Activated CD8-positive, alpha-beta T cell treated with anti-CD3 and anti-CD28 coated beads for 36 hours (primary cell): ENCODE results near the gene TFRC. TPM values are rescaled to one million over a fixed set of nuclear protein-coding genes. Genes with fewer than 3 reads are reported as not detected.
A peak's percentile ranks its signal among the peaks of the same experiment; 100 is the strongest.
"Not testable (repeated sequence)": the region's sequence is repeated elsewhere in the genome, so short reads cannot be mapped to it uniquely, and the experiment has no call there.

Experiments
- ATAC-seq: fragments of 200-7000 bp; cut with Tn5 transposase; one replicate; pipeline ENCODE4 v1.10.0; 2021; ENCODE audit warnings: mild to moderate bottlenecking, moderate library complexity
- CTCF ChIA-PET: fragments of 350-600 bp; sonication (Branson Sonifier 250); formaldehyde crosslinking; loops from one replicate; lab custom pipeline; 2021; ENCODE audit warnings: antibody characterized with exemption; lab: Charles Lee
- POLR2A ChIA-PET: fragments of 350-600 bp; sonication (Branson Sonifier 250); formaldehyde crosslinking; loops from one replicate; lab custom pipeline; 2021; ENCODE audit warnings: antibody characterized with exemption; lab: Charles Lee
- DNase-seq: peaks from one replicate; pipeline ENCODE4 v3.0.0-alpha.2; 2020
- H3K27ac Mint-ChIP-seq: one replicate; pipeline ENCODE4 v1.8.0; 2021; ENCODE audit warnings: mild to moderate bottlenecking, mixed read lengths
- H3K27me3 Mint-ChIP-seq: one replicate; pipeline ENCODE4 v1.8.0; 2021; ENCODE audit warnings: mixed read lengths
- H3K36me3 Mint-ChIP-seq: one replicate; pipeline ENCODE4 v1.8.0; 2021; ENCODE audit warnings: low read depth, mixed read lengths
- H3K4me1 Mint-ChIP-seq: one replicate; pipeline ENCODE4 v1.8.0; 2021; ENCODE audit warnings: low read depth, mixed read lengths
- H3K4me3 Mint-ChIP-seq: one replicate; pipeline ENCODE4 v1.8.0; 2021; ENCODE audit warnings: mild to moderate bottlenecking, moderate library complexity, mixed read lengths
- H3K9me3 Mint-ChIP-seq: one replicate; pipeline ENCODE4 v1.8.0; 2021; ENCODE audit warnings: mixed read lengths
- intact Hi-C: fragments of 100-400 bp; cut with micrococcal nuclease; formaldehyde crosslinking; loops from one replicate; pipeline ENCODE4 v1.10.0; 2022
- total RNA-seq, 2 experiments: library from RNA; stranded (reverse); gene quantifications; one replicate each; pipeline ENCODE4 v1.2.3, GENCODE V29; 2021
- TF ChIP-seq, protein P1 (sequence below): fragments of 200-600 bp; IDR thresholded peaks from one replicate; pipeline ENCODE4 v1.8.0; 2022; ENCODE audit warnings: antibody characterized with exemption, mild to moderate bottlenecking

Gene TFRC
- total RNA-seq, 2 experiments from 2014 or later: 521 to 524 TPM

DNA sequence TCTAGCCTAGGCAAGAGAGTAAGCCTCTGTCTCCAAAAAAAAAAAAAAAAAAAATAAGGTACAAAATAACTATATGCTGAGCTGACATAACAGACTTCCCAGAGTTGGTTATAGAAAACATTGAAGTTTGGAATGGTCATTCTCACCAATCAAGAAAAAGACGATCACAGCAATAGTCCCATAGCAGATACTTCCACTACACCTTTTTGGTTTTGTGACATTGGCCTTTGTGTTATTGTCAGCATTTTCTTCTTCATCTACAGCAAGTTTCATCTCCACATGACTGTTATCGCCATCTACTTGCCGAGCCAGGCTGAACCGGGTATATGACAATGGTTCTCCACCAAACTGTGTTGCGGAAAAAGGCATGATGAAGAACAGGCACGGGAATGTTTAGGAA lies 6.9 kb downstream of the TFRC start:
- TF ChIP-seq, protein P1, sequence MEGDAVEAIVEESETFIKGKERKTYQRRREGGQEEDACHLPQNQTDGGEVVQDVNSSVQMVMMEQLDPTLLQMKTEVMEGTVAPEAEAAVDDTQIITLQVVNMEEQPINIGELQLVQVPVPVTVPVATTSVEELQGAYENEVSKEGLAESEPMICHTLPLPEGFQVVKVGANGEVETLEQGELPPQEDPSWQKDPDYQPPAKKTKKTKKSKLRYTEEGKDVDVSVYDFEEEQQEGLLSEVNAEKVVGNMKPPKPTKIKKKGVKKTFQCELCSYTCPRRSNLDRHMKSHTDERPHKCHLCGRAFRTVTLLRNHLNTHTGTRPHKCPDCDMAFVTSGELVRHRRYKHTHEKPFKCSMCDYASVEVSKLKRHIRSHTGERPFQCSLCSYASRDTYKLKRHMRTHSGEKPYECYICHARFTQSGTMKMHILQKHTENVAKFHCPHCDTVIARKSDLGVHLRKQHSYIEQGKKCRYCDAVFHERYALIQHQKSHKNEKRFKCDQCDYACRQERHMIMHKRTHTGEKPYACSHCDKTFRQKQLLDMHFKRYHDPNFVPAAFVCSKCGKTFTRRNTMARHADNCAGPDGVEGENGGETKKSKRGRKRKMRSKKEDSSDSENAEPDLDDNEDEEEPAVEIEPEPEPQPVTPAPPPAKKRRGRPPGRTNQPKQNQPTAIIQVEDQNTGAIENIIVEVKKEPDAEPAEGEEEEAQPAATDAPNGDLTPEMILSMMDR: no peak
- DNase-seq (no peak), ATAC-seq (no peak)
- H3K27ac Mint-ChIP-seq: no peak overlapping the region
- no peaks in the 10 kb centered on the region for H3K9me3 Mint-ChIP-seq
- ChIA-PET POLR2A (interaction anchor here (0.7 to 1.2 kb wide), 2 partner anchors 25 to 96 kb away, joined by 3 read pairs; no protein-coding TSS in a partner anchor), CTCF (interaction anchor here (1.2 to 13.6 kb wide), 4 partner anchors 11 to 117 kb away, joined by 3 to 296 read pairs (median 20); no protein-coding TSS in a partner anchor)
- peaks cover 40% of the 10 kb centered on the region for H3K4me1 Mint-ChIP-seq
- peaks cover 68% of the 10 kb centered on the region for H3K36me3 Mint-ChIP-seq
- intact Hi-C loops: no loop called here
- H3K4me3 Mint-ChIP-seq: no peak overlapping the region
- H3K27me3 Mint-ChIP-seq: no peaks in the 10 kb centered on the region

DNA sequence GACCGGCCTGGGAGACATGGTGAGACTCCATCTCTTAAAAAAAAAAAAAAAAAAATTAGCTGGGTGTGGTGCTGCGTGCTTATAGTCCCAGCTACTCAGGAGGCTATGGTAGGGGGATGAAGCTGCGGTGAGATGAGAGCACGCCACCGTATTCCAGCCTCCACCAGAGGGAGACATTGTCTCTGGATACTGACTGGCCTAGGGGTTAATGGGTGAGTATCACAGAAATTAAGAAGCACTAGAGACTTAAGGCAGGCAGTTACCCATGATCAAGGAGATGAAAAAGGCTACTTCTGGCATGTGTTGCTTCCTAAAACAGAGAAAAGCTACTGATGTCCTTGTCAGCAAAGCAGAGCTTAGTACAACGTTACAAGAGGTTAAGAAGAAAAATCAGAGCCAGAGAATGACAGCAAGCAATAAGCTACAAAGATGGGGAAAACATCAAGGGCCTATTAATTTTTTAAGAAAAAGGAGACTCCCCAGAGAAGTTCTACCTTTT lies 8.6 kb downstream of the TFRC start:
- Mint-ChIP-seq H3K4me3 (no peak overlapping the region), H3K27ac (peak overlapping the region; percentile 68), H3K36me3 (peaks cover 64% of the 10 kb centered on the region), H3K4me1 (peaks cover 29% of the 10 kb centered on the region), H3K27me3 (no peaks in the 10 kb centered on the region), H3K9me3 (no peaks in the 10 kb centered on the region)
- ChIA-PET CTCF (interaction anchor here (0.7 to 13.6 kb wide), 29 partner anchors 10 to 495 kb away, joined by 3 to 296 read pairs (median 7); partner anchors contain the start of genes DYNLT2B, FBXO45 and WDR53), POLR2A (interaction anchor here (0.6 to 1.5 kb wide), 13 partner anchors 8 to 146 kb away, joined by 3 to 4 read pairs (median 3); no protein-coding TSS in a partner anchor)
- ATAC-seq (peak; percentile 91), DNase-seq (peak; percentile 75)
- intact Hi-C loops: loop anchor here (2.0 kb wide), 1 partner anchor 123 kb away; no protein-coding TSS in a partner anchor
- TF ChIP-seq, protein P1: peak; percentile 63

DNA sequence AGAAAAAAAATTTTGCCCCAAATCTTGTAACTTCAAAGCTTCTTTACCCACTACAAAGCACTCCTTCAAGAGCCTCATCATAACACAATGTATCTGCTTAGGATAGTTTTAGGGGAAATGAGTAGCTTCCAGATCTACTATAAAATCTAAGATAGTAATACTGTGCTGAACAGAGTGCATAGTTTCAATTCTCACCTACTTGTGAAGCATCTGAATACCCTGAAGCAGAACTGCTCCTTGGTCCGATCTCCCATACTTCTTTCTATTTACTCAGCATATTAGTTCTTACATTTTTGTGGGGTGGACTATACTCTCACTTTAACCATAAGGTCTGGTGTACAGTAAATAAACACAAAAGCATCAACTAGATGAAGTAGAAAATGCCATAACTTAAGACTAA lies 9.6 kb downstream of the TFRC start:
- Mint-ChIP-seq H3K36me3 (peaks cover 64% of the 10 kb centered on the region), H3K27ac (peak overlapping the region; percentile 1)
- DNase-seq: no peak

DNA sequence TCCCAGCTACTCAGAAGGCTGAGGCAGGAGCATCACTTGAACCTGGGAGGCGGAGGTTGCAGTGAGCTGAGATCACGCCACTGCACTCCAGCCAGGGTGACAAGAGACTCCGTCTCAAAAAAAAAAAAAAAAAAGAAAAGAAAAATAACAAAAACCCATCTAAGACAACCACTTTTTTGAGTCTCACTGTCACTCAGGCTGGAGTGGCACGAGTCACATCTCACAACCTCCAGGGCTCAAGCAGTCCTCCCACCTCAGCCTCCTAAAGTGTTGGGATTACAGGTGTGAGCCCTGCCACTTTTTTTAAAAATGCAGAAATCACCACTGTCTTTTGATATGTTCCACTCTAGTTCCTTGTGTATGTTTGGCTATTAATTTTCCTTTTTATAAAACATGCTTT lies 13.1 kb downstream of the TFRC start:
- DNase-seq, H3K27ac Mint-ChIP-seq, H3K4me3 Mint-ChIP-seq, H3K27me3 Mint-ChIP-seq, intact Hi-C loops, H3K9me3 Mint-ChIP-seq, ATAC-seq: not testable (repeated sequence)
- Mint-ChIP-seq H3K36me3 (peaks cover 75% of the 10 kb centered on the region), H3K4me1 (peaks cover 13% of the 10 kb centered on the region)
- ChIA-PET CTCF (interaction anchor here (13.6 kb wide), 1 partner anchor 123 kb away, joined by 296 read pairs; no protein-coding TSS in a partner anchor), POLR2A (interaction anchor here (1.0 to 3.4 kb wide), 3 partner anchors 11 to 123 kb away, joined by 4 to 26 read pairs (median 7); no protein-coding TSS in a partner anchor)

More for the DNA sequence above, 9.6 kb downstream of the TFRC start:
- no peaks in the 10 kb centered on the region for H3K9me3 Mint-ChIP-seq
- POLR2A ChIA-PET: interaction anchor here (1.1 to 1.3 kb wide), 4 partner anchors 9 to 120 kb away, joined by 3 read pairs; no protein-coding TSS in a partner anchor
- no peaks in the 10 kb centered on the region for H3K27me3 Mint-ChIP-seq
- CTCF ChIA-PET: interaction anchor here (0.7 to 13.6 kb wide), 16 partner anchors 9 to 286 kb away, joined by 3 to 296 read pairs (median 8); no protein-coding TSS in a partner anchor
- H3K4me3 Mint-ChIP-seq: no peak overlapping the region
- peaks cover 20% of the 10 kb centered on the region for H3K4me1 Mint-ChIP-seq
- intact Hi-C loops: loop anchor here (2.0 kb wide), 1 partner anchor 124 kb away; no protein-coding TSS in a partner anchor
- TF ChIP-seq, protein P1: no peak
- ATAC-seq: no peak

DNA sequence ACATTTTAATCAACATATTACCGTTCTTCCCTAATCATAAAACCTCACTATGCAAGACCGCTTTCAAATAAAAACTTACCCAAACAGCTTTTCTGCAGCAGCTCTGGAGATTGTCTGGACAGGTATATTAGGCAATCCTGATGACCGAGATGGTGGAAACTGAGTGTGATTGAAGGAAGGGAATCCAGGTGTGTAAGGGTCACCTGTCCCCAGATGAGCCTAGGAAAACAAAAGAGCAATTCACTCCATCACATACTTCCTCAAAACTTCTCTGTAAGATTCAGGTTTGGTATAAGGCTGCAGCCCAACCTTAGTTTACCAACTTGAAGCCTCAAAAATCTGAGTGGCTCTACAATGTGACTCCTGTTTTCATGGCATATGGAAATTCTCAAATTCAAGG lies 14.5 kb downstream of the TFRC start:
- Mint-ChIP-seq H3K36me3 (peaks cover 76% of the 10 kb centered on the region), H3K9me3 (no peaks in the 10 kb centered on the region), H3K27me3 (no peaks in the 10 kb centered on the region), H3K4me1 (peaks cover 9% of the 10 kb centered on the region), H3K4me3 (no peak overlapping the region), H3K27ac (no peak overlapping the region)
- TF ChIP-seq, protein P1: no peak
- ChIA-PET CTCF (no interaction called here), POLR2A (interaction anchor here (0.6 to 0.8 kb wide), 2 partner anchors 9 to 398 kb away, joined by 3 read pairs; no protein-coding TSS in a partner anchor)
- DNase-seq (no peak), ATAC-seq (no peak)
- intact Hi-C loops: no loop called here
